Activated naive CD4-positive, alpha-beta T cell treated with anti-CD3 and anti-CD28 coated beads, Interleukin-2, amount 50 U/mL, for 16 hours (primary cell): Measurements from ENCODE around the gene SMIM32.

ENCODE experiments used
- DNase-seq: peaks from one replicate; pipeline ENCODE4 v3.0.0-alpha.2; 2020

The SMIM32 gene

GRCh38 chr5:136185974-136186665 is 6.8 kb downstream of the SMIM32 start:
- no peak for DNase-seq

GRCh38 chr5:136182618-136183017 is 10.3 kb downstream of the SMIM32 start:
- no peak for DNase-seq

GRCh38 chr5:136174021-136174659 is 18.8 kb downstream of the SMIM32 start:
- no peak for DNase-seq

GRCh38 chr5:136169218-136169617 is 23.7 kb downstream of the SMIM32 start:
- no peak for DNase-seq

GRCh38 chr5:136166909-136167308 is 26.1 kb downstream of the SMIM32 start:
- DNase-seq, result no peak

GRCh38 chr5:136164226-136164625 is 28.7 kb downstream of the SMIM32 start:
- no peak for DNase-seq

GRCh38 chr5:136162008-136162407 is 31.0 kb downstream of the SMIM32 start:
- no peak for DNase-seq

GRCh38 chr5:136159457-136159856 is 33.5 kb downstream of the SMIM32 start:
- DNase-seq, result no peak

- DNase-seq, result no peak
Observed at GRCh38 chr5:136157514-136157913, 35.4 kb downstream of the SMIM32 start.

GRCh38 chr5:136155761-136156160 is 37.2 kb downstream of the SMIM32 start:
- DNase-seq, result no peak

GRCh38 chr5:136155078-136155477 is 37.9 kb downstream of the SMIM32 start:
- no peak for DNase-seq

- DNase-seq, result no peak
Observed at GRCh38 chr5:136153581-136154236, 39.3 kb downstream of the SMIM32 start.

- no peak for DNase-seq
Observed at GRCh38 chr5:136149891-136150290, 43.1 kb downstream of the SMIM32 start.

GRCh38 chr5:136147632-136148031 is 45.3 kb downstream of the SMIM32 start:
- DNase-seq, result no peak

- DNase-seq, result no peak
Observed at GRCh38 chr5:136146201-136146600, 46.8 kb downstream of the SMIM32 start.

- DNase-seq, result no peak
Observed at GRCh38 chr5:136145030-136145429, 47.9 kb downstream of the SMIM32 start.

- DNase-seq, result no peak
Observed at GRCh38 chr5:136143763-136144162, 49.2 kb downstream of the SMIM32 start.

- no peak for DNase-seq
Observed at GRCh38 chr5:136143312-136143711, 49.6 kb downstream of the SMIM32 start.

- DNase-seq, result no peak
Observed at GRCh38 chr5:136141561-136141960, 51.4 kb downstream of the SMIM32 start.
